SW480 (cell line): ENCODE results near the gene IL11RA.

ENCODE experiments used
- DNase-seq: peaks from one replicate; pipeline ENCODE4 v3.0.0-alpha.2; 2016; ENCODE audit warnings: low spot score

IL11RA gene

DNA sequence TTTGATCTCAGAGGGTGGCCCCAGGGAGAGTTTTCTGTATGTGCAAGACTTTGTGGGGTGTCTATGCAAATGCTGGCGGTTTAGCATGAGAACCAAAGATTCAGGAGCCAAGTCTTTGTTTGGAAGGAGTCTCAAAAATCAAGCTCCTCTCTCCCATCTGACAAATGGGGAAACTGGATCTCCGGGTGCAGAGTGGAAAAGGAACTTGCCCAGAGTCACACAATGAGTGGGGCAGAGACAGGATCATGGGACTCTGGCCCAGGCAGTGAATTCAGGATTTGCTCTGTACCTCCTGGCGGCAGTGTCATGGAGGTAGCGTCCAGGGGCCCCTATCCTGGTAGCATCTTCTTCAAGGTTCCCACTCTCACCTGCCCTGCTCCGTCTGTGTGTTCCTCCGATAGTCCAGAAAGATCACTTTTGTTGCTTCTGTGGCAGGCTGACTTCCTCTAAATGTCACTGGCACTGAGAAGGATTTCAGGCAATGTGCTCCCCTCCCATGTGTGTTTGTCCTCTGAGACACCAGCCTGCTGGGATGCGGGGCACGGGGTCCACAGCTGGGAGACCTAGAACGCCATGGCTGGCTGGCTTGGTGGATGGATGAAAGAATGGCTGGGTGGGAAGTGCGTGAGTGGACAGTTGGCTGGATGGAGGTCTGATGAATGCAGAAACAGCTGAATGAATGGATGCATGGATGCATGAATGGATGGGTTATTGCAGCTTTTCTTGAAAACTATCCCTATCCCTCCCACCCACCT, 35.5 kb downstream of the IL11RA start:
- DNase-seq = no peak

- DNase-seq = no peak
These were observed 36.5 kb downstream of the IL11RA start for GRCh38 chr9:34688329-34689115.

GRCh38 chr9:34689116-34689470, 37.1 kb downstream of the IL11RA start:
- no peak for DNase-seq

DNA sequence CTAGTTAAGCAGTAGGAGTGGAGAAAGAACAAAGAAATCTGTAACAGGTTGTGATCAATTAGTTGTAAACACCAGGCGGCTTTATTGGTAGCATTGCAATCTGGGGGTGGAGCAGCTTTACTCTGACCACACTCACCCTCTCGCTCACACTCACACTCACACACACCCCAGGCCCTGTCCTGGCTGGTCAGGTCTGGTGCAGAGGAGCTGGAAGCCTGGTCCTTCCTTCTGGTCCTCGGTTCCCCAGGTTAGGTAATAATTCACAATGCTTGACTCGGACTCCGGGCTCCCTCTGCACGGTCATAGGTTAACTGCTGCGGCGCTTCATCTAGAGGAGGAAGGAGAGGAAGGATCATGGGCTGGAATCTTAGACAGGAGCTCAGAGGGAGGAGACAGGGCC, 37.5 kb downstream of the IL11RA start:
- no peak for DNase-seq

GRCh38 chr9:34690983-34691935, 39.3 kb downstream of the IL11RA start, which contains the start of gene CCL19:
TSS of gene CCL19 (minus strand) at chr9:34691276. CDS start at chr9:34691139, 137 bp downstream.
- DNase-seq = no peak

- no peak for DNase-seq
These were observed 39.9 kb downstream of the IL11RA start for GRCh38 chr9:34691936-34692315.

GRCh38 chr9:34693560-34693959, 41.6 kb downstream of the IL11RA start:
- DNase-seq = no peak

GRCh38 chr9:34694811-34695210, 42.8 kb downstream of the IL11RA start:
- no peak for DNase-seq

DNA sequence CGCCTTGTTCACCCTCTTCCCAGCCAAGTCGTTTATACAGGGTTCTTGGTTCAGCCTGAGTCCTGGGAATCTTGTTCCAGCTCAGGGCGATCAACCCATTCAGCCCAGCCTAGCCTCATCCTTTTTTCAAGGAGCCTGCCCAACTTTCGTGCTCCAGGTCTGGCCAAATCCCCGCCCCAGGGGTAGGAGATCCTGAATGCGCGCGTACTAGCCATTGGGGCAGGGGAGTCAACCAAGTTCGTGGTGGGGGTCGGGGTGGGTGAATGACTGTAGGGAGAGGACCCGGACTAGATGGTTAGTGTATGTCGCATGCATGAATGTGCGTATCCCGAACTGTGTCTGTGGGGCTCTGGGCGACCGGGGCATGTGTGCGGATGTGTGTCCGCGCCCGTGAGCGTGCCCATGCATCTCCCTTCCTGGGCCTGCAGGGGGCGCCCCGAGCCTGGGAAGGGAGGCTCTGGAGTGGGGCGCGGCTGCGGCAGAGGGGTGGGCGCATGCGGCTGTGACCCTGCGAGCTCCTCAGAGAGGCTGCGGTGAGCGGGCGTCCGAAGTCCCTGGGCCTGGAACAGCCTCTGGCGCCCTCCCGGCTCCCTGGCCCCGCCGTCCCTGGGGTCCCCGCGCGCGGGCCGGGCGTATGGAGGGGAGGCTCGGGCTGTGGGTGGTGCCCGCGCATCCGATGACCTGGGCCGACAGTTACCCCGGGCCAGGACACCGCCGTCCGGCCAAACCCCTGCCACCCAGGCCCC, 49.2 kb downstream of the IL11RA start:
- DNase-seq = peak; percentile 62

DNA sequence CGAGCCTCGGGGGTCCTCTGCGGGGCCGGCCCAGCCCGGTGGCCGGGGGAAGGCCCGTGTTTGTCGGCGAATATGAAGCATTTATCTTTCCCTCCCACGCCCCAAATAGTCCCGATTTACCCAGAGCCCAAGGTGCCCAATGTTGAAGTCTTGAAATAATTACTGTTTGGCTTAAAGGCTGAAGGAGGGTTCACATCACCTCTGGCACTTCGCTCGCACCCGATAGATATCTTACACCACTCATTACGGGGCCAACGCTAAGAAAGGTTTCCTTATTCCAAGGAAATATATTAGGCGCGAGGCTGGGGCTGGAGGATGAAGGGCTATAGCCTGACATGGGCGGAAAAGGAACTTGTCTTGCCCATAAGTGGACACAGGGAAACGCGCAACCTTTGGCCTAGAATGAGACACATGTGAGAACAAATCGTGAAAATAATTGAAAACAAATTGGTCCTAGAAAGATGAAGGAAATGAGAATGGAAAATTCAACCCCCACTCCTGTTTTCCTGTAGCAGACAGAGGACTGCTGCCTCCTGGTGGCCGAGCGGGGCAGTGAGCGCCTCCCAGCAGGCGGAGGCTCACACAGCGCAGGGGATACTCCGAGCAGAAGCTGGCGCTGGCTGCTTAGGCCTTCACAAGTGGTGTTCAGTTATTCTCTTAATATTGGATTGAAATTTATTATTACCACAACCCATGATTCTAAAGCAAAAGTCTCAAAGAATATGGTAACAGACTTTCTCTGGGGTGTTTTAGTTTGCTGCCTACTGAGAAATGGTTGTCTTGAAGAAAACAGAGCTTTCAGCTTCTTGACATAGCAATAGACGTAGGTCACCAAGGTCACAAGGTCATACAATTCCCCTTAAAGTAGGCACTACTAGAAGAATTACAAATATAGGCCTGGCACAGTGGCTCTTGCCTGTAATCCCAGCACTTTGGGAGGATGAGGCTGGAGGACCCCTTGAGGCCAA, 50.1 kb downstream of the IL11RA start:
- DNase-seq = peak; percentile 75

GRCh38 chr9:34707130-34707529, 55.1 kb downstream of the IL11RA start:
- no peak for DNase-seq

DNA sequence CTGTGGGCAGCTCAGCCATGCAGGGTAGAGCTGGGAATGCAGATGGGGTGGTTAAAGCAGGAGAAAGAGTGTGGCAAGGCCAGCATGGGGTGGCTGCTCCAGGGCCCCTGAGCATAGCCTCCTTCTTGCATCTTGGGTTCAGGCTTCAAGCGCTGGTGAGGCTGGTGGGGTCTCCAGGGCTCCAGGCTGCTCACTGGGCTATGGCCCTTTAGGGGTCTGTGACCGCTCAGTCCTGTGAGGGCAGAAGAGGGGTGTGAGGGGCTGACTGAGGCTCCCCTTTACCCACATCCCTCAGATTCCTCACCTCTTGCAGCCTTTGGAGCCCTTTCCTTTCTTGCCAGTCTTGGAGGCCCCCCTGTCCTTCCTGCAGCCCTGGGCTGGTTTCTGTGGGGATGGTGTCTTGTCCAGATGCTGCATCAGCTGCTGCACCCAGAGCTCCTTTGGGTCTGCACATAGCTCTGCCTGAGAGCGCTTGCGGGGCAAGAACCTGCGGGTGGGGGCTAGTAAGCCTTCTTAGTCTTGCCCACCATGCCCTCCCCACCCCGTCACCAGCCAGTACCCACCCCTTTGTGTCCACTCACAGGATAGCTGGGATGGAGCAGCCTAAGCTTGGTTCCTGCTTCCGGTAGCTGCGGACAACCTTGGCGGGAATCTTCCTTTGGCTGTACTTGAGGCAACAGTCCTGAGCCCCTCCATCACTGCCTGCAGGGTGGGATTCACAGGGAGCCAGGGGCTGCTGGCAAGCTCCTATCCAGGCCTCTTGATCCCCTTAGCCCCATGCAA, 57.4 kb downstream of the IL11RA start:
- no peak for DNase-seq

DNA sequence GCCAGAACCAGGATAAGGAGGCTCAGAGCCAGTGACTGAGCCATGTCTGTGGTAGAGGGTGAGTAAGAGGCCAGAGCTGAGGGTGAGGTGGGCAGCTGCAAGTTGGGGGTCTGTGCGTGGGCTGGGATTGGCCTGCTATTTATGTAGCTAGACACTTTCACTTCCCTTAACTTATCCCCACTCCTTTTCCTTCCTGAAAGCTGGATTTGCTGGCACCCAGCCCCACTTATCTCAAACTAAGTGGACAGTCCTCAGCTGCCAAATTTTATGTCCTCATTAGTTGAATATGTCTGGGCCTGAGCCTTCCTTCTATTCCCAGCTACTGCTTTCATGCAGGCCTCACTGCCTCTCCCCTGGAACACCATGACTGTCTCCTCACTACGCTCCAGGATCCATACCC, 58.0 kb downstream of the IL11RA start, which contains the start of gene CCL21:
CCL21 (minus strand) TSS at position 114 of the 400 bp plus-strand sequence; CDS start at position 44, 70 bp downstream.
- no peak for DNase-seq
